LNCAP (cell line): ENCODE data around the gene ZNF232.

Experiments
- CTCF ChIP-seq: fragments of 450-650 bp; IDR thresholded peaks from 2 replicates; pipeline ENCODE4 v1.5.1; 2017; ENCODE audit warnings: mild to moderate bottlenecking

The ZNF232 gene

GRCh38 chr17:5115673-5116651 lies 4.3 kb upstream of the ZNF232 start, which contains the start of gene USP6:
Gene USP6 (plus strand): TSS chr17:5116032. CDS start chr17:5130368, 14,336 bp downstream.
- TF ChIP-seq CTCF = no peak

GRCh38 chr17:5110816-5111215 lies 862 bp downstream of the ZNF232 start:
- no peak for TF ChIP-seq CTCF

GRCh38 chr17:5100832-5101231 lies 10.8 kb downstream of the ZNF232 start:
- TF ChIP-seq CTCF = no peak

GRCh38 chr17:5099271-5099670 lies 12.4 kb downstream of the ZNF232 start:
- TF ChIP-seq CTCF = no peak

GRCh38 chr17:5097101-5097834 lies 14.4 kb downstream of the ZNF232 start:
- no peak for TF ChIP-seq CTCF

GRCh38 chr17:5096731-5097100 lies 15.0 kb downstream of the ZNF232 start:
- TF ChIP-seq CTCF = no peak

GRCh38 chr17:5092218-5093010 lies 19.3 kb downstream of the ZNF232 start:
- TF ChIP-seq CTCF = no peak
